NOMO-1 treated with dmso at 0.1 percent for 144 hours (cell line): ENCODE data around the gene AKAP13.

Experiments used
- DNase-seq: peaks from one replicate; lab custom pipeline; 2025; ENCODE audit not compliant: unreplicated experiment; lab: John Stamatoyannopoulos, UW

AKAP13 gene

DNA sequence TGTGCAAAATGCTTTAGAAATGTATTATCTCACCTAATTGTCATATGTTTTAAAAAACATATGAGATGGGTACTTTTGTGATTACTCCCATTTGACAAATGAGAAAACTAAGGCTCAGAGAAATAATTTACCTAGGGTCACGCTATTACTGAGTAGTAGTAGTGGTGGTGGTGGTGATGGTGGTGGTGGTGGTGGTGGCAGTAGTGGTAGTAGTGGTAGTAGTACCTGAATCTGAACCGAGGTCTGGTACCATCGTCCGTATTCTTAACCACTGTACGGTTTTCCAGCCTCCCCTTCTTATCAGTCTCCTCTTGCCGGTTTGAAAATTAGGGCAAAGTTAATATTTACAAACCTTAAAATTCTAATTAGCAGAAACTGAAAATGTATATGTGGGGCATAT, 311.9 kb downstream of the AKAP13 start:
- no peak for DNase-seq

DNA sequence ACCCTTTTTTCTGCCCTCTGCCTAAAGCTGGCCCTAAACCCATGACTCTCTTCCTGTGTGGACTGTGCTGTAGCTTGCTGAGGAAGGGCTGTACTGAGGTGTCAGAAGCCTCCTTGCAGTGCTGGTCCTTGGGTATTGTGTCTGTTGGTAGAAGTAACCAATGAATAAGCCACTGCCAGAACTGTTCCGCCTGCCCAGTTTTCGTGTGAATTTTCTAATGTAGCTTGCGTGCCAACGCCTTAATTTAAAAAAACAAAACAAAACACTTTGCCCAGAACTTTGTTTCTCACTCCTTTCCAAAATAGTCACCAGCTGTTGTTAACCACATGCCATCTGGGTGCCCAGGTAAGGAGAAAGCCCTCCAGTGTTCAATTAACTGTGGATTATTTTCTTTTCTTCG, 312.5 kb downstream of the AKAP13 start:
- DNase-seq: no peak

- DNase-seq: no peak
Observed at GRCh38 chr15:85693277-85693676, 312.9 kb downstream of the AKAP13 start.

DNA sequence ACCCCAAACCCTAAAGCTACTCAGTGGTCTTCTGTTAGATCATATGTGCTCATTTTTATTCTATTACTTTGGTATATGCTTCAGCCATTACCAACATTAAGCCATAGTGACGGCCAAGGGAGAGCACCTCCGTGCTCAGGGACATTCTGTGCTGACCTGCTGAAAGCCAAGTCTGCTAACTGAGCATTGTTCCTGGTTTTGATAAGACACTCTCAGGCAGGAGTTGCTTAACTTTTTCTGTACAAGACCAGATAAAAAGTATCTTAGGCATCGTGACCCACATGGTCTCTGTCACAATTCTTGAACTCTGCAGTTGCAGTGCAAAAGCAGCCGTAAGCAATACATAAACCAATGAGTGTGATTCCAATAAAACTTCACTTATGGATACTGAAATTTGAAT, 313.7 kb downstream of the AKAP13 start:
- DNase-seq: no peak

GRCh38 chr15:85700767-85701166, 320.4 kb downstream of the AKAP13 start:
- DNase-seq: no peak

DNA sequence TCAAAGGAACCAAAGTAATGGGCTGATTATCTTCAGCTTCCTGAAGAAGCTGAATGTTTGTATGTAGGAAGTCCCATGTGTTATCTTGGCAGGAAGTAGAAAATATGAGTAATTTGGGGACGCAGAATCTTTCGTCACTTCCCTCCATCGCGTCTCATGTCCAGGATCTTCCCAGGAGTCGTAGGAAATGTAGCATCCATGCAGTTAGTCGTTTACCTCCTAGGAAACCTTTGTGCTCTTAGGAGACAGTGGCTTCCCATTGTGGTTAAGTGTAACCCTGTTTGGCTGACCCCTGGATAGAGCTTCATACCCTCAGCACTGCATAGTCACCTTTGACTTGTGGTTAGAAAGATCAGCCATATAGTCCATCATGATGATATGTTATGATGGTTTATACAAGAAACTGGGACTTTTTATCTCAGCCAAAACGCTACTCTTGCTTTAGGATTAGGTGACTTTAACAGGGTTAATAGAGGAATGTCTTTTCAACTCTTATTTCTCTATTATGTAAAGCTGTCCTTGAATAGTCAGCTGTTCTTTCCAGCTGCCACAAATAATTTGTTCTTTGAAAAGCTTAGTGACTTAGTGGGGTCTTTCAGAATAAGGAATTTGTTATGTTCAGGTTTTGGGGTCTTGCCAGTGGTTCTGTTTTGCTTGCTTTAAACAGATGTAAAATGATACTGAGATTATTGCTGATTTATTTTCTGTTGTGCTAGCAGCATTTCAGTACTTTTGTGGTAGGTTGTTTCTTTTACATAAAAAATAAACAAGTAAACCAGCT, 322.1 kb downstream of the AKAP13 start:
- no peak for DNase-seq

DNA sequence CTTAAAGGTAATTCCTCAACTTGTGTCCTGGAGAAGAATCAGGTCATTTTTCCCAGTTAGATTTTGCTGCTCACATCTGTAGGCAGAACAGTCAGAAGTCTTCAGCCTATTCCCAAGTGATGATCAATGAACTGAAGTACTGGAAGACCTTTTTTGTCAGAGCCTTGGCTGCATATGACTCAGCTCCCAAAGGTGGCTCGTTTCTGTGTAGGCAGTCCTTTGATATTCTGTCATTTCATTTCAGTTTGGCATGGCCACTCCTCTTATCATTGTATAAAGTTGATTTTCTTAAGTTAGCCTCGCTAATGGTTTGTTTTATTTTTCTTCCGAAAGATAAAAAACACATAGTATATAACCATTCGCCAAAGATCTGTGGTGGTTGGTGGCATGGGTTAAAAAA, 323.7 kb downstream of the AKAP13 start:
- no peak for DNase-seq

GRCh38 chr15:85704720-85705429, 324.5 kb downstream of the AKAP13 start:
- DNase-seq: no peak

GRCh38 chr15:85706779-85707518, 326.5 kb downstream of the AKAP13 start:
- no peak for DNase-seq

- no peak for DNase-seq
Observed at GRCh38 chr15:85707519-85708338, 327.3 kb downstream of the AKAP13 start.

DNA sequence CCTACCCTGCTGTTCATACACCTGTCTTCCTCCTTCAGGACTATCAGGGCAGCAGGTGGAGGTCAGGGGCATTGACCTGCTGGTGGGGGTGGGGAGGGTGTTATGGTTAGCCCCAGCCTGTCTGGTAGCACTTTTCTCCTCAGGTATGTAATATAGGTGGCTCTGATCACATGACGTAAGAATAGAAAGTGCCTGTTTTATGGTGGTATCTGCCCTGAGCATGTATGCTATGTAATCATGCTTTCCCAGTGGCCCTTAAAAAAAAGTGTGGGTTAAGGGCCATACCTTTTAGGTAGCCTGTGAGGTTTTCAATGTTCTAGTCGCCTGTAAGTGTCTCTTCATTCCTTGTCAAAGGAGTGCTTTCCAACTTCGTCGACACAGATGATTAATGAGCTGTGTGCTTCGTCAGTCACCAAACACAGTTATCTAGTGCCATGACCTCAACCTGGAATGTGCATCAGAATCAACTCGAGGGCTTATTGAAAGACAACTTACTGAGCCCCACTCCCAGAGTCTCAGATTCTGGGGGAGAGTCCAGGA, 328.1 kb downstream of the AKAP13 start:
- DNase-seq: no peak

GRCh38 chr15:85709250-85709649, 328.8 kb downstream of the AKAP13 start:
- no peak for DNase-seq

DNA sequence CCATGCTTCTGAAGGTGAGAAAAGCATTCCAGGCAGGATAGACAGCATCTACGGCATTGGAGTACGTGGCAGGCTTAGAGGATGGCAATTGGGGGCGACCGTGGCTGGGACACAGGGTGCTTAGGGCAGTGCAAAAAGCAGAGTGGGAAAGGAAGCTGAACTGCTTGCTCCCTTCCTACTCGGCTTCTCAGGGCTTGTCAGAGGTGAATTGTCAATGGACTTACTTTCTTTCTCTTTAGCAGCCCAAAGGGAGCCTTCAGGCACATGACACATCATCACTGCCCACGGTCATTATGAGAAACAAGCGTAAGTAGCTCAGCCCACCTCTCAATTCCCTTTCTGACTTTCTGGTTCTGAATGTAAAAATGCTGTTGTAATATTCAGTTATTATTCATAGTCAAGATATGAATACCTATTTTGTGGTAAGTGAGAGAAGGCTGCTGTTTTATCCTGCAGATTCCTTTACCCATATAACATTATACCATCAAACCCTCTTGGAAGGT, 330.0 kb downstream of the AKAP13 start:
- DNase-seq: no peak

- no peak for DNase-seq
Observed at GRCh38 chr15:85711580-85712192, 331.3 kb downstream of the AKAP13 start.

DNA sequence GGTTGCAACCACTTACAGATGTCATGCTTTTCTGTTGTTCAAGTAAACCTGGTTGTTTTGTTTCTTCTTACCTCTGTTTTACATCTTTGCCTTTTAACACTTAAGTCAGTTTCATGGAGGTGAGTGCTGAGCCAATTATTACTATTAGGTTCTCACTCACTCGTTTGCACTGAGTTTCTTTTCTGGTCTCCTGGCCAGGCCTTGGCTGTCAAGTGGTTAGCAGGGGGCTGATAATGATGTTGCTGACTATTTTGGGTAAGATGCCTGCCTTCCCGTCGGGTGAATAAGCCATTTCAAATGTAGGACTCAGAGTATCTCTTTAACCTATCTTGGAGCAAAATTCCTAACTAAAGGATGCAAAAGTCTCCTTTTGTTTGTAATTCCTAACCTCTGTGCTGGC, 335.9 kb downstream of the AKAP13 start:
- DNase-seq: no peak

GRCh38 chr15:85717212-85717611, 336.8 kb downstream of the AKAP13 start:
- DNase-seq: no peak

DNA sequence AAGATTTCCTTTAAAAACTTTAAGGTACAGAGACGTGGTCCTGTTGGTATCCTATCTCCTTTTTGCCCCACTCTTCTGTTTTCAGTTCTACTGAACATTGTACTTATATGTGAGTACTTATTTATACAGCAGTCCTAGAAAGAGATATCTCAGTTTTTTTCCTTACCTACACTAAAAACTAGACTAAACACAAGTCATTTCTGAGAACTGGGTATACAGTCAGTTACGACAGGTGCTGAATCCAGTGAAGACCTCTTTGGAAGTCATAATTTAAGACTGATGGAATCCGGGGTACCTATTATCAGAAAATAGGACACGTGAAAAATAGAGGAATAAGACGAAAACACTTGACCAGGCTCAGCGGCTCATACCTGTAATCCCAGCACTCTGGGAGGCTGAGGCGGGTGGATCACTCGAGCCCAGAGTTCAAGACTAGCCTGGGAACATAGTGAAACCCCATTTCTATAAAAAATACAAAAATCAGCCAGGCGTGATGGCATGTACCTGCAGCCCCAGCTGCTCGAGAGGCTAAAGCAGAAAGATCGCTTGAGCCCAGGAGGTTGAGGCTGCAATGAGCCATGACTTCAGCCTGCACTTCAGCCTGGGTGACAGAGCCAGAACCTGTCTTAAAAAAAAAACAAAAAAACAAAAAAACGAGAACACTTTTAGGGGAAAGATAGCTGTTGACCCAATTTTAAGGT, 338.0 kb downstream of the AKAP13 start:
- no peak for DNase-seq

DNA sequence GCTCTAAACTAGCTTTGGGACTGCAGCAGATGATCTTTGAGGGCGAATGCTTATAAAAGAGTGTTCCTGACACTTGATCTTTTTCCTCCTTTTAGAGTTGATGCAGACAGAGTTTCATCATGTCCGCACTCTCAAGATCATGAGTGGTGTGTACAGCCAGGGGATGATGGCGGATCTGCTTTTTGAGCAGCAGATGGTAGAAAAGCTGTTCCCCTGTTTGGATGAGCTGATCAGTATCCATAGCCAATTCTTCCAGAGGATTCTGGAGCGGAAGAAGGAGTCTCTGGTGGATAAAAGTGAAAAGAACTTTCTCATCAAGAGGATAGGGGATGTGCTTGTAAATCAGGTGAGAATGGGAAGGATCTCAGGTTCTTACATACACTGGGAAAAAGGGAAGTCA, 338.6 kb downstream of the AKAP13 start:
- DNase-seq: no peak

DNA sequence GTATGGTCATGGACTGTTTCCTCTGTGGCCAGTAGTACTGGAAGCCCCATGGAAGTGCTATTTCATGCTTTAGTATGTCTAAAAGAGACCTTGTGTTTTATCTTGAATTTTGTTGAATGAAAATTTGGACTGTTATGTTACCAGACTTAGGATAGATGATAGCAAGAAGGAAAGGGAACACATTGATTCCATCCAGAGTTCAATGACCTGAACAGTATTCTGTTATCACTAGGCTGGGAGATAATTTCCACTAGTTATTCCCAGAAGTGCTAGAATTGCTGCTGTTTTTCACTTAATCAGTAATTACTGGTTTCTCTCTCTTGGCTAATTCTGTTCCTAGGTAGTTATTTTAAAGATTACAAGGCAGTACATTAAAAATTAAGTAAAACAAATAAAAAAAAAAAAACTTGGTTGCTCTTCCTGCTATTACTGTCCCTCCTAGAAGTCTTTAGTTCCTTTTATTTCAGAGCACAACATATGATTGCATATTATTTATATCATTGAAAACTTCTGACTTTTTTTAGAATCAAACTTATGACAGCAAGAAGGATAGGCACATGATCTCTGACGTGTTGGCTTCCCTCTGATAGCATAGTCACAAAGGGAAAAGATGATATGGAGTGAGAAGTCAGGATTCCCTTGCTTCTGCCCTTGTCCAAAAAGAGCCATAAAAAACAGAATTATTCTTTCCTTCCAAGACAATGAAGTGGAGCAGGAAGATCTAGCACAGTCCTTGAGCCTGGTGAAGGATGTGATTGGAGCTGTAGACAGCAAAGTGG, 342.2 kb downstream of the AKAP13 start:
- DNase-seq: no peak
